Astrocyte of the hippocampus (primary cell): ENCODE data around the gene KDM4B.

Experiments used
- DNase-seq: peaks from one replicate; pipeline ENCODE4 v3.0.0; 2011; ENCODE audit warnings: low read depth, low spot score

KDM4B gene

GRCh38 chr19:5068233-5069072 is 99.5 kb downstream of the KDM4B start:
- DNase-seq, result no peak

- DNase-seq, result no peak
These were observed 101.4 kb downstream of the KDM4B start for GRCh38 chr19:5070331-5070730.

GRCh38 chr19:5070930-5071329 is 102.0 kb downstream of the KDM4B start:
- no peak for DNase-seq

- no peak for DNase-seq
These were observed 102.7 kb downstream of the KDM4B start for GRCh38 chr19:5071579-5071978.

GRCh38 chr19:5072115-5072514 is 103.2 kb downstream of the KDM4B start:
- no peak for DNase-seq

- DNase-seq, result no peak
These were observed 104.4 kb downstream of the KDM4B start for GRCh38 chr19:5073153-5073844.

GRCh38 chr19:5074407-5074806 is 105.5 kb downstream of the KDM4B start:
- no peak for DNase-seq

- no peak for DNase-seq
These were observed 106.0 kb downstream of the KDM4B start for GRCh38 chr19:5074830-5075394.

GRCh38 chr19:5075597-5075996 is 106.7 kb downstream of the KDM4B start:
- no peak for DNase-seq

- no peak for DNase-seq
These were observed 107.7 kb downstream of the KDM4B start for GRCh38 chr19:5076440-5077208.

GRCh38 chr19:5077209-5077515 is 108.2 kb downstream of the KDM4B start:
- DNase-seq, result no peak

GRCh38 chr19:5078182-5078581 is 109.3 kb downstream of the KDM4B start:
- DNase-seq, result no peak

- DNase-seq, result no peak
These were observed 109.8 kb downstream of the KDM4B start for GRCh38 chr19:5078666-5079065.

GRCh38 chr19:5079071-5079774 is 110.3 kb downstream of the KDM4B start:
- DNase-seq, result no peak

GRCh38 chr19:5080030-5080654 is 111.2 kb downstream of the KDM4B start:
- no peak for DNase-seq

- DNase-seq, result no peak
These were observed 111.9 kb downstream of the KDM4B start for GRCh38 chr19:5080809-5081208.

GRCh38 chr19:5081443-5082161 is 112.7 kb downstream of the KDM4B start:
- no peak for DNase-seq

GRCh38 chr19:5083547-5083965 is 114.6 kb downstream of the KDM4B start:
- DNase-seq, result no peak

- DNase-seq, result no peak
These were observed 116.7 kb downstream of the KDM4B start for GRCh38 chr19:5085566-5085965.

- DNase-seq, result no peak
These were observed 117.3 kb downstream of the KDM4B start for GRCh38 chr19:5086230-5086629.
